GM12875 (cell line): ENCODE results near the gene SELENOO.
A peak's percentile ranks its signal among the peaks of the same experiment; 100 is the strongest.
"Not testable (repeated sequence)": the region's sequence is repeated elsewhere in the genome, so short reads cannot be mapped to it uniquely, and the experiment has no call there.

Experiments
- H3K4me3 ChIP-seq: one replicate; pipeline ENCODE4 v1.5.1; 2011; ENCODE audit warnings: low read depth, low read length, control low read depth
- CTCF ChIP-seq: IDR thresholded peaks from 2 replicates; pipeline ENCODE4 v1.5.1; 2011; ENCODE audit warnings: low read depth, mild to moderate bottlenecking, control low read depth, inconsistent platforms, low read length, moderate library complexity, borderline replicate concordance; ENCODE audit not compliant: insufficient read depth

Gene SELENOO

GRCh38 chr22:50199829-50200460 is 866 bp upstream of the SELENOO start:
- TF ChIP-seq CTCF, result no peak

GRCh38 chr22:50201191-50202129 is 649 bp downstream of the SELENOO start:
- no peak for TF ChIP-seq CTCF
- H3K4me3 ChIP-seq, result peak overlapping the region; percentile 75

More at GRCh38 chr22:50199829-50200460, 866 bp upstream of the SELENOO start:
- peak overlapping the region; percentile 72 for H3K4me3 ChIP-seq

DNA sequence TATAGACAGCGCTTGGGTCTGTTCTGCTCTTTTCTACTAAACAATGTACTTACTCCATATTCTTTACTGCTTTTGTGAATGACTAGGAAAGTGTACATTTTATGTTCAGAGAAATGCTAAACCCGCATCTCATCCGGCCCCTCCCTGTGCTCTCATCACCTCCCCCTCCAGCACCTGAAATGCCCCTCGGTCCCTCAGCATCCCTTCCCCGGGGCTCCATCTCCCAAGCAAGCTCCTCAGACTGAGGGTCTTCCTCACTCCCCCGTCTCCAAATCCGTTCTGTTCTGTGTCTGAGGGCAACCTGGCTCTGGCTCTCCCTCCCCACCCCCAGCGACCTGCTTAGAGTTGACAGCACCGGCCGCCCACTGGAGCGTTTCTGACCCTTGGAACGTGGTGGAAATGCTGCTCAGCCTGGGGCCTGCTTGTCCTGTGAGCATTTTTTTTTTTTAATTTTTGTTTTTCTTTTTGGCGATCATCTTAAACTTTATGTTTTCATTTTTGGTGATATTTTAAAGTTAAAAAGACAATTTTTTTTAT is 1.4 kb downstream of the SELENOO start:
- no peak for TF ChIP-seq CTCF
- peak overlapping the region; percentile 75 for H3K4me3 ChIP-seq

DNA sequence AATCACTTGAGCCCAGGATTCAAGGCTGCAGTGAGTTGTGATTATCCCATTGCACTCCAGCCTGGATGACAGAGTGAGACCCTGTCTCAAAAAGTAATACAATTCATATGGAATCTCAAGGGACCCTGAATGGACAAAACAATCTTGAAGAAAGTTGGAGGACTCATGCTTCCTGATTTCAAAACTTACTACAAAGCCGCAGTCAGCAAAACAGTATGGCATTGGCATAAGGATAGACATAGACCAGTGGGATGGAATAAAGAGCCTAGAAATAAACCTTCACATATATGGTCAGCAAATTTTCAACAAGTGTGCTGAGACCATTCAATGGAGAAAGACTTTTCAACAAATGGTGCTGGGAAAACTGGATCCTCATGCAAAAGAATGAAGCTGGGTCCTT is 2.5 kb downstream of the SELENOO start:
- no peak overlapping the region for H3K4me3 ChIP-seq
- no peak for TF ChIP-seq CTCF

- no peak overlapping the region for H3K4me3 ChIP-seq
- TF ChIP-seq CTCF, result no peak
Observed at GRCh38 chr22:50204571-50204970, 3.8 kb downstream of the SELENOO start.

DNA sequence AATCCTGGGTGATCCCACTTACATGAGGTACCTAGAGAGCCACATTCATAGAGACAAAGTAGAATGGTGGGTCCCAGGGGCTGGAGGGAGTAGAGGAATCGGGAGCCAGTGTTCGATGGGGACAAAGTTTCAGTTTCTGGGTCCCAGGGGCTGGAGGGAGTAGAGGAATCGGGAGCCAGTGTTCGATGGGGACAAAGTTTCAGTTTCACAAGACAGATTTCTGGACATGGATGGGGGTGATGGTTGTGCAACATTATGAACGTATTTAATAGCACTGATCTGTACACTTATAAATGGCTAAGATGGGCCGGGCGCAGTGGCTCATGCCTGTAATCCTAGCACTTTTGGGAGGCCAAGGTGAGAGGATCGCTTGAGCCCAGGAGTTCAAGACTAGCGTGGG is 4.2 kb downstream of the SELENOO start:
- H3K4me3 ChIP-seq, result not testable (repeated sequence)

DNA sequence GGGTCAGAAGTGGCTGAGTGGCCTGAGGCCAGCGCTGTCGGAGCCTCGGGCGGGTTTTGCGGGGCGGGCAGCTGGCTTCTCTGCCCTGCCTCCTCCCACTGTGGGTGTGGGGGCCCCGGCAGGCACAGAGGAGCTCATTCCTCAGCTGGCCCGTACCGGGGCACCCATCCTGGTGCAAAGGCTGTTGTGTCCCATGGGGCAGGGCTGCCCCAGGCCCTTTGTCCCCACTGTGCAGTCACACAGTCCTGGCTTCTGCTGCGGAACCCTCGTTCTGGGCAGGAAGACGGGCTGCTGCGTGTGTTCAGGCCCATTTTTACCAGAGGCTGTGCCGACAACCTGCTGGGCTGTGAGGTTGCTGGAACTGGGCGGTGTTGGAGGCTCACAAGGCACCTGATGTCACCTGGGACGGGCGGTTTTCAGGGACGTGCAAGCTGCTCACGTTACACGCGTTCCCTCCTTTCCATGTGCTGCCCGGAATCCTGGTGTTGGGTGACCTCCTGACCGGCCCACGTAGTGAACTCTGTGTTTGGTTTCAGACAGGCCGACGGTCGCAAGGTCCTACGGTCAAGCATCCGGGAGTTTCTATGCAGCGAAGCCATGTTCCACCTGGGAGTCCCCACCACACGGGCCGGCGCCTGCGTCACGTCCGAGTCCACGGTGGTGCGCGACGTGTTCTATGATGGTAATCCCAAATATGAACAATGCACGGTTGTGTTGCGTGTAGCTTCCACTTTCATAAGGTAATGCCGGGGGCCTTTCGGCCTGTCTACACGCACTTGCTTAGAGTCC is 5.2 kb downstream of the SELENOO start:
- no peak for TF ChIP-seq CTCF
- no peak overlapping the region for H3K4me3 ChIP-seq
